ENCODE data around the gene WDR6. TPM values are rescaled to one million over a fixed set of nuclear protein-coding genes. Genes with fewer than 3 reads are reported as not detected.
"Not testable (repeated sequence)": the region's sequence is repeated elsewhere in the genome, so short reads cannot be mapped to it uniquely, and the experiment has no call there.

WDR6 gene
- polyA plus RNA-seq, 2 of the 4 experiments (the other 2 are of a cell fraction), result 64.2 to 99.6 TPM

DNA sequence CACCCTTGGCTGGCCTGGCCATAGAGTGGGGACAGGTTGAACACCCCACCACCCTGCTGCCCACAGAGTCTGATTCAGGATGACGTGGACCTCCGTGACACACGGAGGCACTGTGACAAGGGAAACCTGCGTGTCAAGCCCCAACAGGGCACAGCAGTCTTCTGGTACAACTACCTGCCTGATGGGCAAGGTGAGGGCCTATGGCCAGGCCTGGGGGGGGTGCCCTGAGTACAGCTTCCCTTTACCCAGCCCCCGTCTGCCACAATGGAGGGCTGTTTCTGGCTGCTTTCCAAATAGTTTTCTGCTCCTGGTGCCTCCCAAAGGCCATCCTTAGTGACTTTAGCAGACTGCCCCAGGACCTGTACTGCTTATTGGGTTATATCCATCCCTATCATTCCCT lies 1.2 kb upstream of the WDR6 start:
- DNase-seq (ENCODE audit: low read depth in 1 of 2, low spot score in 1 of 2) (no peak), ATAC-seq (no peak), FAIRE-seq (no peak)
- peak overlapping the region; percentile 100; the same call in 2 of the 3 replicates for H3K4me3 ChIP-seq
- H3K4me1 ChIP-seq, result peaks cover 21% of the 10 kb centered on the region; the same call in 2 of the 3 replicates
- H3K4me2 ChIP-seq, result peak overlapping the region; percentile 99
- 98% methylated on average over 5 of the region's 5 CpGs for WGBS (ENCODE audit: missing lambda C conversion rate)
- TF ChIP-seq POLR2AphosphoS2 (conservative IDR thresholded peaks at IDR 0.05; ENCODE audit: low read length) (no peak), MYC (IDR thresholded peaks at IDR 0.05; ENCODE audit: borderline replicate concordance, low read length) (no peak), KDM5A (IDR thresholded peaks at IDR 0.05) (no peak), HOXA7 (CRISPR knock-in tag; IDR thresholded peaks at IDR 0.05) (no peak), RAD21 (conservative IDR thresholded peaks at IDR 0.05 in 1 of 2, IDR thresholded peaks at IDR 0.05 in 1 of 2) (no peak)
- CTCF ChIA-PET, result interaction anchor here (1.0 to 30.1 kb wide), 3 partner anchors 13 to 76 kb away, joined by 3 to 385 read pairs (median 65); partner anchors contain the start of genes DALRD3, NDUFAF3 and P4HTM
- POLR2A ChIA-PET, result interaction anchor here (2.3 to 4.1 kb wide), 3 partner anchors 11 to 17 kb away, joined by 24 to 57 read pairs (median 26); partner anchors contain the start of genes DALRD3, NDUFAF3 and P4HTM
- peak overlapping the region; percentile 98 to 100 for H3K27ac ChIP-seq
- H3K9me3 ChIP-seq, result no peaks in the 10 kb centered on the region

DNA sequence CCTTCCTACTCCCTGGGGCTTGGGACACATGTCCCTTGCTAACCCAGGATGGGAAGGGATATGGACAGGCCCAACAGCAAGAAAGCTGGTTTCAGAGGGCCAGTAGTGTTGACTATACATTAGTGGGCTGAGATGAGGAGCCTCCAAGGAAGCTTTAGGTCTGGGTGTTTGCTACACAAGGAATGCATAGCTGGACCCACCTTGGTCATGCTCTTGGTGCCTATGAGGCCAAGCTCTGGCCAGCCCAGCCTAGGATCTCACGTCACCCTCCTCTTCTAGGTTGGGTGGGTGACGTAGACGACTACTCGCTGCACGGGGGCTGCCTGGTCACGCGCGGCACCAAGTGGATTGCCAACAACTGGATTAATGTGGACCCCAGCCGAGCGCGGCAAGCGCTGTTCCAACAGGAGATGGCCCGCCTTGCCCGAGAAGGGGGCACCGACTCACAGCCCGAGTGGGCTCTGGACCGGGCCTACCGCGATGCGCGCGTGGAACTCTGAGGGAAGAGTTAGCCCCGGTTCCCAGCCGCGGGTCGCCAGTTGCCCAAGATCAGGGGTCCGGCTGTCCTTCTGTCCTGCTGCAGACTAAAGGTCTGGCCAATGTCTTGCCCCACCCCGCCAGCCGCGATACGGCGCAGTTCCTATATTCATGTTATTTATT lies 653 bp upstream of the WDR6 start:
- FAIRE-seq (no peak), ATAC-seq (peak; percentile 5 to 12; a peak in 4 of 6 replicates), DNase-seq (ENCODE audit: low read depth in 1 of 2, low spot score in 1 of 2) (no peak)
- peak overlapping the region; percentile 98 to 100 for H3K27ac ChIP-seq
- peak overlapping the region; percentile 99 for H3K4me2 ChIP-seq
- H3K9me3 ChIP-seq, result no peaks in the 10 kb centered on the region
- ChIA-PET CTCF (interaction anchor here (0.5 to 30.1 kb wide), 5 partner anchors 12 to 473 kb away, joined by 3 to 385 read pairs (median 3); partner anchors contain the start of genes DALRD3, NDUFAF3 and P4HTM), POLR2A (interaction anchor here (0.8 to 4.1 kb wide), 12 partner anchors 9 to 174 kb away, joined by 3 to 57 read pairs (median 6); partner anchors contain the start of genes ARIH2, DALRD3, IMPDH2 and NDUFAF3)
- H3K4me1 ChIP-seq, result peaks cover 21% of the 10 kb centered on the region; the same call in 2 of the 3 replicates
- H3K4me3 ChIP-seq, result peak overlapping the region; percentile 100
- 5% methylated on average over 8 of the region's 32 CpGs for WGBS (ENCODE audit: missing lambda C conversion rate)
- TF ChIP-seq NFE2L2 (conservative IDR thresholded peaks at IDR 0.05; ENCODE audit: low read length) (no peak), PBX3 (IDR thresholded peaks at IDR 0.05) (0 out of 2 replicates have a peak, but pooled peaks have one; percentile 17)

DNA sequence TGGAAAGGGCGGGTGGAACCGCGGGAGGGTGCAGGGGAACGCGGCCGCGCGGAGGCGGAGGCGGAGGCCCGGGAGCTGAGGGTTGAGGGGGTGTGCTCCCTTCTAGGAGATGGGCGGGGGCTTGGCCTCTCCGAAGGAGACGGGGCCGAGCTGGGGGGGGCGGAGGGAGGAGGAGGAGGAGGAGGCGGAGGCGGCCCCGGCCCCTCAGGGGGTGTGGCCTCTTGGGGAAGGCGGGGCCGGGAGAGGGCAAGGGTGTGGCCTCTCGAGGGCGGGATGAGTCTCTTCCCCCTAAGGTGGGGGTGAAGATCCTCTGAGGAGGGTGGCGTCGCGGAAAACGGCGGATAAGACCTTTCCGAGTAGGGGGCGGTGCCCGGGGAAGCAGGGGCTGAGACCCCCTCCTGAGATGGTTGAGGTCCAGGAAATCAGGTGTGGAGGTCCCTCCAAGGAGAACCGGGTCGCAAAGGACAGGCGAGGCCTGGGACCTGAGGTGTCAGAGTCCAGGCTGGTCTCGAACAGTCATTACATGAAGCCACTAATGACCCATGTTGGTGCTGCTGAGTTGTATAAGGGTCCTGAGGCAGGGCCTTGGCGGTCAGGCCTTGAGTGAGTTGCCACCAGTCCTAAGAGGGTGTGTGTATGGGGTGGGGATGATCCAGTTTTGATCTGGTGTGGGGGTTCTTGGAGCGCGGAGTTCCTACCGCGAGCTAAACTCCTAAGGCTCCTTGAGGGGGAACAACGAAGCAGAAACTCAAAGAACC lies 759 bp downstream of the WDR6 start:
- DNase-seq (ENCODE audit: low read depth in 1 of 2, low spot score in 1 of 2) (peak; percentile 62 to 83), ATAC-seq (peak; percentile 62 to 77), FAIRE-seq (no peak)
- CTCF ChIA-PET, result interaction anchor here (1.1 to 30.1 kb wide), 4 partner anchors 11 to 27 kb away, joined by 3 to 385 read pairs (median 34); partner anchors contain the start of genes DALRD3, NDUFAF3 and P4HTM
- H3K4me1 ChIP-seq, result peaks cover 21% of the 10 kb centered on the region; the same call in 2 of the 3 replicates
- H3K27ac ChIP-seq, result peak overlapping the region; percentile 98 to 100
- TF ChIP-seq MAZ (IDR thresholded peaks at IDR 0.05; ENCODE audit: borderline replicate concordance, low read depth, low read length), result peak; percentile 43; the same call in 1 of the 2 replicates
- no peak for TF ChIP-seq MAFK (IDR thresholded peaks at IDR 0.05; ENCODE audit: partially characterized antibody)
- 45% methylated on average over 13 of the region's 41 CpGs for WGBS (ENCODE audit: missing lambda C conversion rate)
- H3K4me2 ChIP-seq, result peak overlapping the region; percentile 99
- POLR2A ChIA-PET, result interaction anchor here (0.6 to 4.1 kb wide), 11 partner anchors 9 to 458 kb away, joined by 3 to 57 read pairs (median 7); partner anchors contain the start of genes ARIH2, DALRD3, IMPDH2 and NDUFAF3
- peak overlapping the region; percentile 100 for H3K4me3 ChIP-seq
- no peaks in the 10 kb centered on the region for H3K9me3 ChIP-seq

- H3K27ac ChIP-seq, result peak overlapping the region in 1 of 2 experiments; percentile 98; a peak in 1 of 6 replicates
- FAIRE-seq; H3K9me3 ChIP-seq; ATAC-seq; DNase-seq (ENCODE audit: low read depth in 1 of 2, low spot score in 1 of 2): not testable (repeated sequence)
- ChIA-PET CTCF (interaction anchor here (1.1 to 30.1 kb wide), 3 partner anchors 10 to 27 kb away, joined by 4 to 385 read pairs (median 65); partner anchors contain the start of genes DALRD3, NDUFAF3 and P4HTM), POLR2A (interaction anchor here (0.6 to 4.1 kb wide), 3 partner anchors 11 to 458 kb away, joined by 4 to 57 read pairs (median 8); partner anchors contain the start of gene NDUFAF3)
- H3K4me2 ChIP-seq, result peak overlapping the region; percentile 99
- peak overlapping the region; percentile 100; the same call in 1 of the 3 replicates for H3K4me3 ChIP-seq
- WGBS (ENCODE audit: missing lambda C conversion rate), result 96% methylated on average over 5 of the region's 5 CpGs
- H3K4me1 ChIP-seq, result peaks cover 21% of the 10 kb centered on the region; the same call in 2 of the 3 replicates
These were observed 1.4 kb downstream of the WDR6 start for GRCh38 chr3:49008627-49009026.

- FAIRE-seq, result no peak
- CTCF ChIA-PET, result interaction anchor here (0.6 to 30.1 kb wide), 3 partner anchors 10 to 25 kb away, joined by 3 to 385 read pairs (median 65); partner anchors contain the start of genes DALRD3, NDUFAF3 and P4HTM
- 72% methylated on average over 3 of the region's 3 CpGs for WGBS (ENCODE audit: missing lambda C conversion rate)
These were observed 2.2 kb downstream of the WDR6 start for GRCh38 chr3:49009396-49009795.

More at GRCh38 chr3:49009396-49009795, 2.2 kb downstream of the WDR6 start:
- Histone ChIP-seq H3K27ac (no peak overlapping the region), H3K9me3 (no peaks in the 10 kb centered on the region), H3K4me3 (no peak overlapping the region), H3K4me1 (peaks cover 21% of the 10 kb centered on the region; the same call in 2 of the 3 replicates), H3K4me2 (no peak overlapping the region)
- DNase-seq (ENCODE audit: low read depth in 1 of 2, low spot score in 1 of 2) (no peak), ATAC-seq (no peak)
- TF ChIP-seq HOXB5 (CRISPR knock-in tag; IDR thresholded peaks at IDR 0.05), result no peak
- TF ChIP-seq HOXA7 (CRISPR knock-in tag; IDR thresholded peaks at IDR 0.05), result no peak
- TF ChIP-seq POLR2AphosphoS2 (conservative IDR thresholded peaks at IDR 0.05; ENCODE audit: low read length), result no peak
- TF ChIP-seq KDM5A (IDR thresholded peaks at IDR 0.05), result no peak
- no peak for TF ChIP-seq PHF8 (IDR thresholded peaks at IDR 0.05; ENCODE audit: borderline replicate concordance, low read depth)
- TF ChIP-seq FOXS1 (CRISPR knock-in tag; IDR thresholded peaks at IDR 0.05), result no peak
- no peak for TF ChIP-seq MAFK (IDR thresholded peaks at IDR 0.05; ENCODE audit: partially characterized antibody)
- TF ChIP-seq, protein P1, sequence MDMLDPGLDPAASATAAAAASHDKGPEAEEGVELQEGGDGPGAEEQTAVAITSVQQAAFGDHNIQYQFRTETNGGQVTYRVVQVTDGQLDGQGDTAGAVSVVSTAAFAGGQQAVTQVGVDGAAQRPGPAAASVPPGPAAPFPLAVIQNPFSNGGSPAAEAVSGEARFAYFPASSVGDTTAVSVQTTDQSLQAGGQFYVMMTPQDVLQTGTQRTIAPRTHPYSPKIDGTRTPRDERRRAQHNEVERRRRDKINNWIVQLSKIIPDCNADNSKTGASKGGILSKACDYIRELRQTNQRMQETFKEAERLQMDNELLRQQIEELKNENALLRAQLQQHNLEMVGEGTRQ (IDR thresholded peaks at IDR 0.05), result no peak
- POLR2A ChIA-PET, result no interaction called here
